Brain microvascular endothelial cell (primary cell): ENCODE data around the gene MRPS15.
"Not testable (repeated sequence)": the region's sequence is repeated elsewhere in the genome, so short reads cannot be mapped to it uniquely, and the experiment has no call there.

Experiments
- DNase-seq: peaks from one replicate; pipeline ENCODE4 v3.0.0-alpha.2; 2020
- H3K27ac ChIP-seq: fragments of 250-450 bp; sonication (Bioruptor Pico); 2 replicates; pipeline ENCODE4 v1.5.1; 2020; ENCODE audit warnings: mild to moderate bottlenecking, moderate library complexity
- H3K27me3 ChIP-seq: fragments of 250-450 bp; sonication (Bioruptor Pico); replicated peaks from 2 replicates; pipeline ENCODE4 v1.5.1; 2020; ENCODE audit warnings: mild to moderate bottlenecking
- H3K36me3 ChIP-seq: fragments of 250-450 bp; sonication (Bioruptor Pico); replicated peaks from 2 replicates; pipeline ENCODE4 v1.5.1; 2020; ENCODE audit warnings: mild to moderate bottlenecking
- H3K4me3 ChIP-seq: 2 replicates; pipeline ENCODE4 v1.5.1; 2011; ENCODE audit warnings: low read depth, mild to moderate bottlenecking, control low read depth, low read length, moderate library complexity
- in situ Hi-C: cut with HindIII; loops from 2 replicates; pipeline ENCODE4 v1.10.0; 2017; ENCODE audit warnings: low sequenced_read_pairs, low pct_ligation_motif_present
- TF ChIP-seq, protein P1 (sequence below): IDR thresholded peaks from 2 replicates; pipeline ENCODE4 v1.5.1; 2011; ENCODE audit warnings: low read depth, mild to moderate bottlenecking, moderate library complexity, low read length, control low read depth, inconsistent platforms; ENCODE audit errors: missing control alignments

MRPS15 gene

DNA sequence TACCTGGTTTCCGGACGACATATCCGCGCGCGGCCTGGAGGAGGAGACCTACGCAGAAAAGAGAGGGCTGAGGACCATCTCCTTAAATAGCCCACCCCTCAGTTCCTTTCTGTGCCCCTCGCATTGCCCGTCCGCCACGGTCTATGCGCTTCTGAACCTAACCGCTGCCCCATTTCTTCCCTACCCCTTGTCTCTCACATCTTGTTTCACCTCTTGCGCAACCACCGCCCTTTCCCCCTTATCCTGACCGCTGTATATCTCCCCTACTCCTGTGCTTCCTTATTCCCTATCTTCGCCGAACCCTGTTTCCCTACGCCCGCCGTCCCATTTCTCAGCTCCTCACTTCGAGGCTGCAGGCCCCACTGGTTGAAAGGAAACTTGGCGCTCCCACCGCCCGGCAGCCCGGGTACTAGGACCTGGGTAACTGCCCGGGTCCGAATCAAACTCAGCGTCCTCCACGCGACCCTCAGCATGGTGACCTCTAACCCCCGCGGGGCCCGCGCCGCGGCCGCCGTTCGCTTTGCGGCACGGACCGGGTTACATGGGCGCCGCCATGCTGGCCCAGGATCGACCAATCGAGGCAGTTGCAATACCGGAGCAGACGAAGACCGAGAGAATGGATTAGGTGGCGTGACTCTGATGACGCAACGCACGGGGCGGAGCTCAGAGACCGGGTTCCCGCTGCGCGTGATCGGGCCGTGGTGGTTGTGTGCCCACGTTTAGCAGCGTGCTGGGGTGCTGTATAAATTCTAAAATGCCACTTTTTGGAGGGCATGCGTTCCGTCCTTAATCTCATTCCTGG, at the start of gene MRPS15:
Gene MRPS15, minus strand, starts transcription at position 582 of the 802 bp plus-strand sequence. Its CDS starts 109 bp downstream, at position 473.
- in situ Hi-C loops = no loop called here
- H3K27ac ChIP-seq = peak within 1 kb of the TSS; percentile 76
- DNase-seq = peak; percentile 97
- H3K27me3 ChIP-seq = no peaks in the 10 kb centered on the region
- peak within 1 kb of the TSS; percentile 71 for H3K4me3 ChIP-seq
- TF ChIP-seq, protein P1, sequence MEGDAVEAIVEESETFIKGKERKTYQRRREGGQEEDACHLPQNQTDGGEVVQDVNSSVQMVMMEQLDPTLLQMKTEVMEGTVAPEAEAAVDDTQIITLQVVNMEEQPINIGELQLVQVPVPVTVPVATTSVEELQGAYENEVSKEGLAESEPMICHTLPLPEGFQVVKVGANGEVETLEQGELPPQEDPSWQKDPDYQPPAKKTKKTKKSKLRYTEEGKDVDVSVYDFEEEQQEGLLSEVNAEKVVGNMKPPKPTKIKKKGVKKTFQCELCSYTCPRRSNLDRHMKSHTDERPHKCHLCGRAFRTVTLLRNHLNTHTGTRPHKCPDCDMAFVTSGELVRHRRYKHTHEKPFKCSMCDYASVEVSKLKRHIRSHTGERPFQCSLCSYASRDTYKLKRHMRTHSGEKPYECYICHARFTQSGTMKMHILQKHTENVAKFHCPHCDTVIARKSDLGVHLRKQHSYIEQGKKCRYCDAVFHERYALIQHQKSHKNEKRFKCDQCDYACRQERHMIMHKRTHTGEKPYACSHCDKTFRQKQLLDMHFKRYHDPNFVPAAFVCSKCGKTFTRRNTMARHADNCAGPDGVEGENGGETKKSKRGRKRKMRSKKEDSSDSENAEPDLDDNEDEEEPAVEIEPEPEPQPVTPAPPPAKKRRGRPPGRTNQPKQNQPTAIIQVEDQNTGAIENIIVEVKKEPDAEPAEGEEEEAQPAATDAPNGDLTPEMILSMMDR = no peak
- peaks cover 19% of the 10 kb centered on the region for H3K36me3 ChIP-seq

DNA sequence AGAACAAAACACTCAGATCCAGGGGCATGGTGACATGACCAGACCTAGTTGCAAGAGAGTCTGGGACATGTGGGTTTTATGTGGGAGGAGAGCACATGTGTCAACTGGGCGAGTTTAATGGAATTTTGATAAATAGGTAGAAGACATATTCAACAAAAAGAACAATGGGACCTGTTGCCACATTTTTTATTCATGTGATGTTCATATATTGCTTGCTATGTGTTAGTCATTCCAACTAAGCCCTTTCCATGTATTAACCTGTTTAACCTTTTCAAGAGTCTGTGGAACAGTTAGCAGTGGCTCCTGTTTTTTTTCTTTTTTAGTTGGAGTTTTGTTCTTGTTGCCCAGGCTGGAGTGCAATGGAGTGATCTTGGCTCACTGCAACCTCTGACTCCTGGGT, 48.7 kb upstream of the MRPS15 start:
- Histone ChIP-seq H3K27ac (no peak overlapping the region), H3K36me3 (no peaks in the 10 kb centered on the region), H3K4me3 (no peak overlapping the region), H3K27me3 (no peaks in the 10 kb centered on the region)
- in situ Hi-C loops = no loop called here
- TF ChIP-seq, protein P1 = no peak
- no peak for DNase-seq

DNA sequence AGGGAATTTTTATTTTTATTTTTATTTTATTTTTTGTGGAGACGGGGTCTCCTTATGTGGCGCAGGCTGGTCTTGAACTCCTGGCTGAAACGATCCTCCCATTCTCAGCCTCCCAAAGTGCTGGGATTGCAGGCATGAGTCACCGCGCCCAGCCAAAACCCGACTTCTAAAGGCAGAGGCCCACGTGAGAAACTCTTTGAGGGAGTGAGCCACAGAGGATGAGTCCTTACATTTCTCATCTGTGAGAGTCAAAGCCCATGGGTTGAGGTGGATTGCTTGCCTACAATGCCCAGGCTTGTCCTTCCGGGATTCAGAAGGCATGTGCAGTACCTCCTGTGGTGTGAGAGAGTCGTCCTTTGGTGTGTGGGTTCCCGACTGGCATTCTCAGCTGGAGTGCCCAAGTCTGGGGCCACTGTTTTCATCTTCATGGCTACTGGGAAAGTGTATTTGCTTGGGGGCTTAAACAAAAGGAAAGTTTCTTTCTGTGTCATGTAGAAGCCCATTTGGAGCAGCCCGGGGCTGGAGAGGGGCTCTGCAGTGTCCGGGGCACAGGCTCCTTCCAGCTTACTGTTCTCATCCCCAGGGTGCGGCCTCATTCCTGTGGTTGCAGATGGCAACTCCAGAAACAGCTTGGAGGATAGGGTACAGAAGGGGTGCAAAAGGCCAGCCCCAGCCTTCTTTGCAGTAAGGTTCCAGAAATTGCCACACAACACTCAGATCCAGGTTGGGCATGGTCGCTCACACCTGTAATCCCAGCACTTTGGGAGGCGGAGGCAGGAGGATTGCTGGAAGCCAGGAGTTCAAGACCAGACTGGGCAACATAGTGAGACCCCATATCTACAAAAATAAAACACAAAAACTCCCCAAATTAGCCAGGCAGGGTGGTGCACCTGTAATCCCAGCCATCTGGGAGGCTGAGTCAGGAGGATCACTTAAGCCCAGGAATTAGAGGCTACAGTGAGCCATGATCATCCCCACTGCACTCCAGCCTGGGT, 47.9 kb upstream of the MRPS15 start:
- TF ChIP-seq, protein P1 = no peak
- no peak for DNase-seq
- in situ Hi-C loops = no loop called here
- H3K4me3 ChIP-seq = no peak overlapping the region
- H3K27ac ChIP-seq = no peak overlapping the region
- H3K36me3 ChIP-seq = no peaks in the 10 kb centered on the region
- no peaks in the 10 kb centered on the region for H3K27me3 ChIP-seq

DNA sequence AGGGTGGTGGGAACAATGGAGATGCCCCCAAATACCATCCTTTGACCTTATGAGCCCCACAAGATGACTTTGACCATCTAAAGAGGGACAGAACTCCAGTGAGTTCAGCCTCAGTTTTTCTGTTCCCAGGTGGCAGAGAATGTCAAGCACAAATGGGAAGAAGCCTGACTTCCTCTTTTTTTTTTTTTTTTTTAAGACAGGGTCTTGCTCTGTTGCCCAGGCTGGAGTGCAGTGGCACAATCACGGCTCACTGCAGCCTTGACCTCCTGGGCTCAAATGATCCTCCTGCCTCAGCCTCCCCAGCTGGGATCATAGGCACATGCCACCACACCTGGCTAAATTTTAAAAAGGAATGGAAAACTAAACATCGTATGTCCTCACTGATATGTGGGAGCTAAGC, 47.0 kb upstream of the MRPS15 start:
- DNase-seq, H3K36me3 ChIP-seq, H3K4me3 ChIP-seq, H3K27me3 ChIP-seq, in situ Hi-C loops, H3K27ac ChIP-seq: not testable (repeated sequence)

DNA sequence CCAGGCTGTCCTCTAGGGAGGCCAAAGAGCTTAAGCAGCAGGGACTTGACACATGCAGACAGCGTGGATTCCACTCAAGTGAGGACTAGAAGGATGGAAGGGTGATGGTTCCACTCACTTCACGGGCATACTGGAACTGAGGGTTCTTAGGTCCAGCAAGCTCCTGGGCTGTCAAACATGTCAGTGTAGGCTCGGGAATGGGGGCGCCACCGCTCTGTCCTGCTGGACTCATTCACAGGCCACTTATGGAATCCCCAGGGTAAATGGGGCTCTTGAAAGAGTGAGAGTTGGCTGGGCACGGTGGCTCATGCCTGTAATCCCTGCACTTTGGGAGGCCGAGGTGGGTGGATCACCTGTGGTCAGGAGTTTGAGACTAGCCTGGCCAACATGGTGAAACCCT, 46.2 kb upstream of the MRPS15 start:
- DNase-seq = no peak
- TF ChIP-seq, protein P1 = no peak
- Histone ChIP-seq H3K4me3 (no peak overlapping the region), H3K36me3 (no peaks in the 10 kb centered on the region), H3K27me3 (no peaks in the 10 kb centered on the region), H3K27ac (no peak overlapping the region)
- in situ Hi-C loops = no loop called here

DNA sequence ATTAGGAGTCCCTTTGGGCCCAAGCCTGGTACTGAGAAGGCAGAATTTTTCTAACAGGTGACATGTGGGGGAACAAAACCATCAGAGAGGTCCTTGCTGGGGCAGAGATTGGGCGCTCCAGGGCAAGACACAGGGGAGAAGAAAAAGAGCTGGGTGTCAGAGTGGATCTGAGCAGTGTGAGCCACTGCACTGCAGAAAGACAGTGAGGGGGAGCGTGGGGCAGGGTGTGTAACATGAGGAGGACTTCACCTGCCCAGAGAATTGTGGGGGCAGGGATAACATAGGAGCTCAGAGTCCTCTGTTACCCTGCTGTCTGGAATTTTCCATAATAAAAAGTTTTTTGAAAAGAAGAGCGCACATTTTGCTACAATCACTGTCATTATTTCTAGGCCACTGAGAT, 44.1 kb upstream of the MRPS15 start:
- Histone ChIP-seq H3K4me3 (no peak overlapping the region), H3K36me3 (no peaks in the 10 kb centered on the region), H3K27ac (no peak overlapping the region), H3K27me3 (peaks cover 4% of the 10 kb centered on the region)
- no peak for DNase-seq
- TF ChIP-seq, protein P1 = no peak
- in situ Hi-C loops = no loop called here
